Measurements from ENCODE around the gene ATOH8.

DNA sequence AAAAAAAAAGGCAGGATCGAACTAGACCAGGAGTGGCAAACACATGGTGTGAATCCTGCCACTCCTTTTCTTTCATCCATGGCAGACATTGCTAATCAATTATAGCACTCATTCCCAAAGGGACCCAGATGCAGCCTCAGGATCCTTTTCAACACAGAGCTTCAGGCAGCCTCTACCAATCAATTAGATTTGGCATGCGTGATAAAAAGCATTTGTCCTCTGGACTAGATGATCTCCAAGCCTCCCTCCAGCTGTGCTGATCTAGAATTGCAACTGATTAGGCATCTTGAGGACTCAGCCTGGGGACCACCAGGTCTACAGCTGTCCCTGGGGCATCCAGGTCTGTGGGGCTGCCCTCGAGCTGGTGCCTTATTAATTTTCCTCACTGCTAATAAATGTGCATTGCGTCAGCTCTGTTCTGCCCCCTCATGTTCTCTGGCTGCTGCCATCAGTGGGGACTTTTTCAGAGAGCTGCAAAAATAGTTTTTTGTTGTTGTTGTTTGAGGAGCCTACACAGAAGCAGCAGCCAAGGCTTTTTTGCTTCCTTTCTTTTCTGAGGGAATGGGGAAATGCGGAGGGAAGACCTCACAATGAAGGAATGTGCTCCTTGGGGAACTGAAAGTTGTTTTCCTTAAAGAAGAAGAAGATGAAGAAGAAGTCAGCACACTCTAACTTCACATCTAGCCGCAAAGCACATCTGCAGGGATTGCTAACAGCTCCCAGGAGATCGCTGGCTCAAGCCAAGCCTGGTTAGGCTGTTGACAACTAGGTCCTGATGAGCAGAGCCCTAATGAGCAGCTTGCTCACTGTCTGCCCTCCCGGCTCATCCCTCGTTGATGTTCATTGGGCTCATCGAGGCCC lies 8.8 kb upstream of the ATOH8 start:
- TF ChIP-seq SUZ12 (IDR thresholded peaks at IDR 0.05; ENCODE audit: extremely low read depth, insufficient read depth, insufficient read length) (no peak), YY1 (IDR thresholded peaks at IDR 0.05; ENCODE audit: insufficient read depth, insufficient read length) (no peak), ZNF274 (IDR thresholded peaks at IDR 0.05; ENCODE audit: low read depth, low read length) (no peak)

Data from NT2/D1 (cell line).